WTC11 (cell line): ENCODE results near the gene WNT7A. TPM values are rescaled to one million over a fixed set of nuclear protein-coding genes. Genes with fewer than 3 reads are reported as not detected.

Source experiments
- ATAC-seq: fragments of 200-7000 bp; cut with Tn5 transposase; 2 replicates; pipeline ENCODE4 v1.10.0; 2021; ENCODE audit warnings: mild to moderate bottlenecking, moderate library complexity
- CTCF ChIA-PET: fragments of 300-600 bp; sonication (Branson Sonifier 250); formaldehyde crosslinking; loops from one replicate; lab custom pipeline; 2021; ENCODE audit warnings: antibody characterized with exemption; lab: Charles Lee
- POLR2A ChIA-PET: fragments of 350-600 bp; sonication (Branson Sonifier 250); formaldehyde crosslinking; loops from one replicate; lab custom pipeline; 2021; ENCODE audit warnings: antibody characterized with exemption; lab: Charles Lee
- DNase-seq: peaks from one replicate; pipeline ENCODE4 v3.0.0; 2021; ENCODE audit warnings: low spot score
- H3K27ac Mint-ChIP-seq: 2 replicates; pipeline ENCODE4 v1.8.0; 2021; ENCODE audit warnings: mixed read lengths
- H3K27me3 Mint-ChIP-seq: 2 replicates; pipeline ENCODE4 v1.8.0; 2021; ENCODE audit warnings: low read depth, mild to moderate bottlenecking, moderate library complexity, mixed read lengths
- H3K36me3 Mint-ChIP-seq: 2 replicates; pipeline ENCODE4 v1.8.0; 2021; ENCODE audit warnings: mixed read lengths
- H3K4me1 Mint-ChIP-seq: 2 replicates; pipeline ENCODE4 v1.8.0; 2022; ENCODE audit warnings: mixed read lengths
- H3K4me3 Mint-ChIP-seq: 2 replicates; pipeline ENCODE4 v1.8.0; 2021; ENCODE audit warnings: mild to moderate bottlenecking, moderate library complexity, mixed read lengths
- H3K9me3 Mint-ChIP-seq: 2 replicates; pipeline ENCODE4 v1.8.0; 2021; ENCODE audit warnings: mixed read lengths
- ELF4 ChIP-seq: sonication (generic); formaldehyde crosslinking; IDR thresholded peaks from 2 replicates; pipeline ENCODE4 v1.8.1; 2022; ENCODE audit warnings: low read depth, mild to moderate bottlenecking, moderate library complexity, missing genetic modification reagents
- ESRRA ChIP-seq: sonication (generic); formaldehyde crosslinking; IDR thresholded peaks from 2 replicates; pipeline ENCODE4 v1.8.1; 2022; ENCODE audit warnings: mild to moderate bottlenecking, missing genetic modification reagents, borderline replicate concordance
- FOXP1 ChIP-seq: sonication (generic); formaldehyde crosslinking; IDR thresholded peaks from 2 replicates; pipeline ENCODE4 v1.8.0; 2022; ENCODE audit warnings: missing genetic modification reagents, mild to moderate bottlenecking, moderate library complexity, borderline replicate concordance
- NFYB ChIP-seq: sonication (generic); formaldehyde crosslinking; conservative IDR thresholded peaks from 2 replicates; pipeline ENCODE4 v1.8.0; 2022; ENCODE audit warnings: low read depth, missing genetic modification reagents
- RELA ChIP-seq: sonication (generic); formaldehyde crosslinking; IDR thresholded peaks from 2 replicates; pipeline ENCODE4 v1.8.1; 2022; ENCODE audit warnings: missing genetic modification reagents, mild to moderate bottlenecking, borderline replicate concordance
- SMAD4 ChIP-seq: sonication (generic); formaldehyde crosslinking; IDR thresholded peaks from 2 replicates; pipeline ENCODE4 v1.8.0; 2022; ENCODE audit warnings: mild to moderate bottlenecking, missing genetic modification reagents
- ZBTB21 ChIP-seq: sonication (generic); formaldehyde crosslinking; IDR thresholded peaks from 2 replicates; pipeline ENCODE4 v1.8.1; 2023; ENCODE audit warnings: mild to moderate bottlenecking, missing genetic modification reagents, borderline replicate concordance
- ZBTB43 ChIP-seq: sonication (generic); formaldehyde crosslinking; IDR thresholded peaks from 2 replicates; pipeline ENCODE4 v1.8.1; 2023; ENCODE audit warnings: mild to moderate bottlenecking, missing genetic modification reagents
- ZNF121 ChIP-seq: sonication (generic); formaldehyde crosslinking; IDR thresholded peaks from 2 replicates; pipeline ENCODE4 v1.8.0; 2023; ENCODE audit warnings: missing genetic modification reagents
- ZNF425 ChIP-seq: fragments of 250-450 bp; sonication (Bioruptor Pico); conservative IDR thresholded peaks from 2 replicates; pipeline ENCODE4 v1.9.0; 2021; ENCODE audit warnings: mild to moderate bottlenecking
- total RNA-seq: library from RNA; stranded (reverse); gene quantifications from 3 replicates; pipeline ENCODE4 v1.2.3, GENCODE V29; 2021
- TF ChIP-seq, protein P1 (sequence below): sonication (generic); formaldehyde crosslinking; IDR thresholded peaks from 2 replicates; pipeline ENCODE4 v1.8.1; 2022; ENCODE audit warnings: low read depth, missing genetic modification reagents, borderline replicate concordance
- TF ChIP-seq, protein P2 (sequence below): sonication (generic); formaldehyde crosslinking; IDR thresholded peaks from 2 replicates; pipeline ENCODE4 v1.8.0; 2023; ENCODE audit warnings: mild to moderate bottlenecking, missing genetic modification reagents
- TF ChIP-seq, protein P3 (sequence below): sonication (generic); formaldehyde crosslinking; IDR thresholded peaks from 2 replicates; pipeline ENCODE4 v1.8.0; 2022; ENCODE audit warnings: mild to moderate bottlenecking, missing genetic modification reagents
- TF ChIP-seq, protein P4 (sequence below): fragments of 250-450 bp; sonication (Bioruptor Pico); IDR thresholded peaks from 2 replicates; pipeline ENCODE4 v1.9.0; 2021; ENCODE audit warnings: moderate library complexity, mild to moderate bottlenecking, inconsistent platforms, borderline replicate concordance

Gene WNT7A
- total RNA-seq, 1 experiment from 2014 or later, result 0.04 TPM

DNA sequence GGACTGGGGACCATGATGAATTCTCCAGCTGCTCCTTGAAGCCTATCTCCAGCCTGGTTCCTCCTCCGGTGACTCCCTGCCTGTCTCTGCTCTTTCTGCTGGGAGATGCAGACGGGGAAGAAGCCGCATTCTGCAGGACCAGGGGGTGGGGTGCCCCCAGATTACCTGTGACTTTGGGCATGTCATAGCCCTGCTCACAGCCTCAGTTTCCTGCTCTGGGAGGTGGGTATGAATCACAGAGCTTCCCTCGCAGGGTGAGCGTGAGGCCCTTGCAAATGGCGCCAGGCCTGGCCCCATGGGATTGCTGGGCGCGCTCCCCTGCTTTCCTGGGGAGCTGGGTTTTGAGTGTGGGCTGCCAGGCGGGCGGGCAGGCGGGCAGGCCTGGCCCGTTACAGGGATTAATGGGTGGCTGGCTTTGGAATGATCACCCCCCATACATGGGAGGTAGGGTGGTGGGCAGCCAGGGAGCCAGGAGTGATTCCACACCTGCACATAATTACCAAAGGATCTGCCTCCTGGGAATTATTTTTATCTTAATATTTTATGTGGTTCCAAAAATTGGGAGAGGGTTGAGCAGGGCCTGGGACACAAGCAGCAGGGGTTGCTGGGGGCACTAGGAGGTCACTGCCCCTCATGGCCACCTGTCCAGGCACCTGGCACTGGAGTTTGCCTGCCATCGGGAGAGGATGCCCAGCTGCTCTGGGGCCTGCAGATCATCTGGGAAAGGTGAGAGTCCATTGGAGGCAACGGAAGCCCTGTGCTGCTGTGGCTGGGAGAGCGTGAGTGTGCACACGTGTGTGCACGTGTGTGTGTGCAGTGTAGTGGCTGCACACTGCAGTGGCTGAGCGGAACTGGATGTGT, 106.8 kb downstream of the WNT7A start:
- no peak for ATAC-seq
- Mint-ChIP-seq H3K4me3 (no peak overlapping the region), H3K9me3 (no peaks in the 10 kb centered on the region), H3K4me1 (peaks cover 18% of the 10 kb centered on the region), H3K27ac (no peak overlapping the region), H3K36me3 (no peaks in the 10 kb centered on the region), H3K27me3 (no peaks in the 10 kb centered on the region; the same call in none of the 2 replicates)
- TF ChIP-seq ZNF425 (CRISPR knock-in tag), result no peak
- TF ChIP-seq FOXP1 (CRISPR knock-in tag), result no peak
- TF ChIP-seq, protein P1, sequence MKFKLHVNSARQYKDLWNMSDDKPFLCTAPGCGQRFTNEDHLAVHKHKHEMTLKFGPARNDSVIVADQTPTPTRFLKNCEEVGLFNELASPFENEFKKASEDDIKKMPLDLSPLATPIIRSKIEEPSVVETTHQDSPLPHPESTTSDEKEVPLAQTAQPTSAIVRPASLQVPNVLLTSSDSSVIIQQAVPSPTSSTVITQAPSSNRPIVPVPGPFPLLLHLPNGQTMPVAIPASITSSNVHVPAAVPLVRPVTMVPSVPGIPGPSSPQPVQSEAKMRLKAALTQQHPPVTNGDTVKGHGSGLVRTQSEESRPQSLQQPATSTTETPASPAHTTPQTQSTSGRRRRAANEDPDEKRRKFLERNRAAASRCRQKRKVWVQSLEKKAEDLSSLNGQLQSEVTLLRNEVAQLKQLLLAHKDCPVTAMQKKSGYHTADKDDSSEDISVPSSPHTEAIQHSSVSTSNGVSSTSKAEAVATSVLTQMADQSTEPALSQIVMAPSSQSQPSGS, result no peak
- TF ChIP-seq ZBTB21 (CRISPR knock-in tag), result no peak
- TF ChIP-seq, protein P2, sequence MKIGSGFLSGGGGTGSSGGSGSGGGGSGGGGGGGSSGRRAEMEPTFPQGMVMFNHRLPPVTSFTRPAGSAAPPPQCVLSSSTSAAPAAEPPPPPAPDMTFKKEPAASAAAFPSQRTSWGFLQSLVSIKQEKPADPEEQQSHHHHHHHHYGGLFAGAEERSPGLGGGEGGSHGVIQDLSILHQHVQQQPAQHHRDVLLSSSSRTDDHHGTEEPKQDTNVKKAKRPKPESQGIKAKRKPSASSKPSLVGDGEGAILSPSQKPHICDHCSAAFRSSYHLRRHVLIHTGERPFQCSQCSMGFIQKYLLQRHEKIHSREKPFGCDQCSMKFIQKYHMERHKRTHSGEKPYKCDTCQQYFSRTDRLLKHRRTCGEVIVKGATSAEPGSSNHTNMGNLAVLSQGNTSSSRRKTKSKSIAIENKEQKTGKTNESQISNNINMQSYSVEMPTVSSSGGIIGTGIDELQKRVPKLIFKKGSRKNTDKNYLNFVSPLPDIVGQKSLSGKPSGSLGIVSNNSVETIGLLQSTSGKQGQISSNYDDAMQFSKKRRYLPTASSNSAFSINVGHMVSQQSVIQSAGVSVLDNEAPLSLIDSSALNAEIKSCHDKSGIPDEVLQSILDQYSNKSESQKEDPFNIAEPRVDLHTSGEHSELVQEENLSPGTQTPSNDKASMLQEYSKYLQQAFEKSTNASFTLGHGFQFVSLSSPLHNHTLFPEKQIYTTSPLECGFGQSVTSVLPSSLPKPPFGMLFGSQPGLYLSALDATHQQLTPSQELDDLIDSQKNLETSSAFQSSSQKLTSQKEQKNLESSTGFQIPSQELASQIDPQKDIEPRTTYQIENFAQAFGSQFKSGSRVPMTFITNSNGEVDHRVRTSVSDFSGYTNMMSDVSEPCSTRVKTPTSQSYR (CRISPR knock-in tag), result no peak
- TF ChIP-seq SMAD4 (CRISPR knock-in tag), result no peak
- ChIA-PET CTCF (interaction anchor here (1.0 to 3.6 kb wide), 2 partner anchors 116 to 125 kb away, joined by 3 to 14 read pairs; no protein-coding TSS in a partner anchor), POLR2A (no interaction called here)
- no peak for DNase-seq

GRCh38 chr3:13772321-13772745, 107.5 kb downstream of the WNT7A start:
- no peak for DNase-seq

More at GRCh38 chr3:13772321-13772745, 107.5 kb downstream of the WNT7A start:
- no peaks in the 10 kb centered on the region; the same call in none of the 2 replicates for H3K27me3 Mint-ChIP-seq
- H3K4me1 Mint-ChIP-seq, result peaks cover 18% of the 10 kb centered on the region
- no peak overlapping the region for H3K27ac Mint-ChIP-seq
- no peaks in the 10 kb centered on the region for H3K36me3 Mint-ChIP-seq
- no peaks in the 10 kb centered on the region for H3K9me3 Mint-ChIP-seq
- TF ChIP-seq RELA (no peak), ZNF121 (CRISPR knock-in tag) (no peak), ESRRA (CRISPR knock-in tag) (no peak), ELF4 (CRISPR knock-in tag) (no peak), ZBTB43 (CRISPR knock-in tag) (no peak), ZNF425 (CRISPR knock-in tag) (no peak), NFYB (no peak)
- TF ChIP-seq, protein P2 (CRISPR knock-in tag), result no peak
- TF ChIP-seq, protein P3, sequence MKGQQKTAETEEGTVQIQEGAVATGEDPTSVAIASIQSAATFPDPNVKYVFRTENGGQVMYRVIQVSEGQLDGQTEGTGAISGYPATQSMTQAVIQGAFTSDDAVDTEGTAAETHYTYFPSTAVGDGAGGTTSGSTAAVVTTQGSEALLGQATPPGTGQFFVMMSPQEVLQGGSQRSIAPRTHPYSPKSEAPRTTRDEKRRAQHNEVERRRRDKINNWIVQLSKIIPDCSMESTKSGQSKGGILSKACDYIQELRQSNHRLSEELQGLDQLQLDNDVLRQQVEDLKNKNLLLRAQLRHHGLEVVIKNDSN (CRISPR knock-in tag), result no peak
- TF ChIP-seq, protein P4, sequence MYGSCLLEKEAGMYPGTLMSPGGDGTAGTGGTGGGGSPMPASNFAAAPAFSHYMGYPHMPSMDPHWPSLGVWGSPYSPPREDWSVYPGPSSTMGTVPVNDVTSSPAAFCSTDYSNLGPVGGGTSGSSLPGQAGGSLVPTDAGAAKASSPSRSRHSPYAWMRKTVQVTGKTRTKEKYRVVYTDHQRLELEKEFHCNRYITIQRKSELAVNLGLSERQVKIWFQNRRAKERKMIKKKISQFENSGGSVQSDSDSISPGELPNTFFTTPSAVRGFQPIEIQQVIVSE, result no peak
- ChIA-PET CTCF (interaction anchor here (1.0 to 3.6 kb wide), 2 partner anchors 115 to 124 kb away, joined by 3 to 14 read pairs; no protein-coding TSS in a partner anchor), POLR2A (no interaction called here)
- no peak overlapping the region for H3K4me3 Mint-ChIP-seq
- ATAC-seq, result no peak
